Right lobe of liver (tissue), 6 donors: ENCODE results near the gene EFR3B. TPM values are rescaled to one million over a fixed set of nuclear protein-coding genes. Genes with fewer than 3 reads are reported as not detected.
A peak's percentile ranks its signal among the peaks of the same experiment; 100 is the strongest.
"Not testable (repeated sequence)": the region's sequence is repeated elsewhere in the genome, so short reads cannot be mapped to it uniquely, and the experiment has no call there.

Experiments
- ATAC-seq, 4 donors: fragments of 200-7000 bp; cut with Tn5 transposase; one replicate each; pipeline ENCODE4 v1.9.1; 2020; ENCODE audit warnings: mild to moderate bottlenecking in 4 of 4, moderate library complexity in 4 of 4
- DNase-seq, 3 donors: peaks; one replicate each; pipeline ENCODE4 v3.0.0-alpha.2; 2020
- H3K27ac ChIP-seq, 3 donors: fragments of 200-600 bp; one replicate each; pipeline ENCODE4 v1.8.0; 2022
- H3K27me3 ChIP-seq, 2 donors: fragments of 200-600 bp; one replicate each; pipeline ENCODE4 v1.8.0; 2022
- H3K36me3 ChIP-seq, 4 donors: fragments of 200-600 bp; sonication (generic) in 1 of 4; one replicate each; pipeline versions ENCODE4 v1.5.1 to v1.8.0; 2017 to 2022; ENCODE audit warnings: control low read depth in 1 of 4
- H3K4me1 ChIP-seq, 4 donors: fragments of 200-600 bp; sonication (generic) in 1 of 4; one replicate each; pipeline versions ENCODE4 v1.5.1 to v1.8.0; 2017 to 2022; ENCODE audit warnings: control low read depth in 1 of 4
- H3K4me3 ChIP-seq, 3 donors: fragments of 200-600 bp; one replicate each; pipeline ENCODE4 v1.8.0; 2022
- H3K9me3 ChIP-seq, 4 donors: fragments of 200-600 bp; sonication (generic) in 1 of 4; one replicate each; pipeline versions ENCODE4 v1.5.1 to v1.8.0; 2017 to 2022; ENCODE audit warnings: control low read depth in 1 of 4
- POLR2A ChIP-seq: fragments of 450-650 bp; IDR thresholded peaks from one replicate; pipeline ENCODE4 v1.6.1; 2017; ENCODE audit warnings: antibody characterized with exemption, mild to moderate bottlenecking
- WGBS: methylation state at CpG from one replicate; pipeline ENCODE4 v1.1.6; 2018; ENCODE audit warnings: low coverage, low lambda C conversion rate; ENCODE audit not compliant: insufficient coverage; ENCODE audit errors: missing lambda C conversion rate; 5-methylcytosine and 5-hydroxymethylcytosine counted together
- intact Hi-C, 2 donors: fragments of 100-400 bp; cut with DNase I; formaldehyde crosslinking; loops; one replicate each; pipeline versions ENCODE4 v1.11.2 to v1.14.1; 2022
- total RNA-seq, 6 experiments: library from RNA; depleted of rRNA in 2 of 6; stranded (reverse); fragments of >200 nt in 2 of 6; fragmentation: NEBNext Ultra II Directional in 3 of 6; extraction: Animal tissue kit (Norgen Biotek cat#: 25700) in 3 of 6; gene quantifications; one replicate each; pipeline versions ENCODE4 v1.1.0 to v1.2.4, GENCODE V29; 2016 to 2023
- TF ChIP-seq, protein P1 (sequence below), 4 donors: fragments of 200-600 bp in 3 of 4; fragments of 450-650 bp in 1 of 4; IDR thresholded peaks; one replicate each; pipeline versions ENCODE4 v1.5.1 to v1.8.0; 2016 to 2022; ENCODE audit warnings: antibody characterized with exemption in 4 of 4, mild to moderate bottlenecking in 2 of 4
- donor health status: DM: no; HTN: yes; CAD: no.
- donor health status: DM: no; HTN: no; CAD: no.
- donor health status: DM: no; HTN: no; CAD: no.
- donor health status: DM: no; HTN: yes; CAD: no.
- donor health status: DM: no; HTN: yes; CAD: no.

EFR3B gene
- total RNA-seq, 6 experiments from 2014 or later = 0.12 to 0.33 (median 0.16) TPM; not detected in 1

DNA sequence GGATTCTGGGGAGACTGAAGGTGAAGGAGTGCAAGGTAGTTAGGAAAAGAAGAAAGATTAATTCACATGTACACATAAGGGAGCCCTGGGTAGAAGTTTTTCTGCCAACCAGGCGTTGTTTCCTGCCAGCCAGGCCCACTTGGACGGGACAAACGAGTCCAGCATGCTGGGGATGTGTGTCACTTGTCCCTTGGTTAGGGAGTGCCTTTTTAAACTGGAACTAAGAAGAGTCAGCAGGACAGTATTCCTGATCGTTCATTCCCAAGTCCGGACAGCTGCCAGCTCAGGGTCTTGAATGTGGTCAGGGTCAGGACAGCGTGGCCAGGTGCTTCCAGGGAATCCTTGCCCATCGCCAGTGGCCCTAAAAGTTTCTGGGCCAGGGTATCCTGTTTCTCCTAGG lies 83.3 kb downstream of the EFR3B start:
- intact Hi-C loops = loop anchor here in 1 of 2 donors (10.0 kb wide), 1 partner anchor 140 kb away; no protein-coding TSS in a partner anchor
- Histone ChIP-seq H3K4me3 (no peak overlapping the region), H3K36me3 (no peaks in the 10 kb centered on the region), H3K27ac (no peak overlapping the region), H3K27me3 (no peaks in the 10 kb centered on the region), H3K9me3 (no peaks in the 10 kb centered on the region), H3K4me1 (no peaks in the 10 kb centered on the region)
- DNase-seq (no peak), ATAC-seq (no peak)
- WGBS = 72% methylated on average over 4 of the region's 7 CpGs
- TF ChIP-seq POLR2A = no peak

DNA sequence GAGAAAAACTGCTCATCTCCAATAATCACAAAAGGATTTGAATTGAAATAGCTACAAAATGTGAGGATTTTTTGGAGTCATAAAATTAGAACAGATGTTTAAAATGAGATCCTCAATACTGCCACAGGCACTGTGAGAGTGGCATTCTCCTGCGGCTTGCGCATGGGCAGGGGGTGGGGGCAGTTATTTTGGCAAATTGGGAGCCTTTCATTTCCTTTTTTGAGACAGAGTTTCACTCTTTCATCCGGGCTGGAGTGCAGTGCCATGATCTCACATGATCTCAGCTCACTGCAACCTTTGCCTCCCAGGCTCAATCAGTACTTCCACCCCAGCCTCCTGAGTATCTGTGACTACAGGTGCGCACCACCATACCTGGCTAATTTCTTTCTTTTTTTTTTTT lies 84.1 kb downstream of the EFR3B start:
- Histone ChIP-seq H3K36me3 (no peaks in the 10 kb centered on the region), H3K4me3 (no peak overlapping the region), H3K27ac (no peak overlapping the region), H3K9me3 (no peaks in the 10 kb centered on the region), H3K27me3 (no peaks in the 10 kb centered on the region), H3K4me1 (no peaks in the 10 kb centered on the region)
- 46% methylated on average over 4 of the region's 4 CpGs for WGBS
- TF ChIP-seq, protein P1, sequence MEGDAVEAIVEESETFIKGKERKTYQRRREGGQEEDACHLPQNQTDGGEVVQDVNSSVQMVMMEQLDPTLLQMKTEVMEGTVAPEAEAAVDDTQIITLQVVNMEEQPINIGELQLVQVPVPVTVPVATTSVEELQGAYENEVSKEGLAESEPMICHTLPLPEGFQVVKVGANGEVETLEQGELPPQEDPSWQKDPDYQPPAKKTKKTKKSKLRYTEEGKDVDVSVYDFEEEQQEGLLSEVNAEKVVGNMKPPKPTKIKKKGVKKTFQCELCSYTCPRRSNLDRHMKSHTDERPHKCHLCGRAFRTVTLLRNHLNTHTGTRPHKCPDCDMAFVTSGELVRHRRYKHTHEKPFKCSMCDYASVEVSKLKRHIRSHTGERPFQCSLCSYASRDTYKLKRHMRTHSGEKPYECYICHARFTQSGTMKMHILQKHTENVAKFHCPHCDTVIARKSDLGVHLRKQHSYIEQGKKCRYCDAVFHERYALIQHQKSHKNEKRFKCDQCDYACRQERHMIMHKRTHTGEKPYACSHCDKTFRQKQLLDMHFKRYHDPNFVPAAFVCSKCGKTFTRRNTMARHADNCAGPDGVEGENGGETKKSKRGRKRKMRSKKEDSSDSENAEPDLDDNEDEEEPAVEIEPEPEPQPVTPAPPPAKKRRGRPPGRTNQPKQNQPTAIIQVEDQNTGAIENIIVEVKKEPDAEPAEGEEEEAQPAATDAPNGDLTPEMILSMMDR (IDR thresholded peaks at IDR 0.05) = no peak
- no peak for TF ChIP-seq POLR2A
- ATAC-seq (no peak), DNase-seq (no peak)
- intact Hi-C loops = loop anchor here in 1 of 2 donors (10.0 kb wide), 1 partner anchor 141 kb away; no protein-coding TSS in a partner anchor

DNA sequence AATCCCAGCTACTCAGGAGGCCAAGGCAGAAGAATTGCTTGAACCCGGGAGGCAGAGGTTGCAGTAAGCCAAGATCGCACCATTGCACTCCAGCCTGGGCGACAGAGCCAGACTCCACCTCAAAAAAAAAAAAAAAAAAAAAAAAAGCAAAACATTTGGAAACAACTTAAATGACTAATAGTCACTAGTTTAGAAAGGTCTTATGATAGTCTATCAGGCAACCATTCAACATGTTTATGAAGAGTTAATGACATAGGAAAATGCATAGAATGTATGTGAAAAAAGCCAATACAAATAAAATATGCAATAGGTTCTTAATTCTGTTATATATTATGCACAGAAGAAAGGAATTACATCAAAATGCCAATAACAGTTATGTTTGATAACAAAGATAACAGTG lies 85.2 kb downstream of the EFR3B start:
- ATAC-seq, H3K36me3 ChIP-seq, H3K27ac ChIP-seq, DNase-seq, H3K27me3 ChIP-seq, H3K9me3 ChIP-seq, H3K4me1 ChIP-seq, H3K4me3 ChIP-seq: not testable (repeated sequence)
- WGBS = 90% methylated on average over 3 of the region's 3 CpGs
- intact Hi-C loops = loop anchor here in 1 of 2 donors (10.0 kb wide), 1 partner anchor 142 kb away; no protein-coding TSS in a partner anchor

DNA sequence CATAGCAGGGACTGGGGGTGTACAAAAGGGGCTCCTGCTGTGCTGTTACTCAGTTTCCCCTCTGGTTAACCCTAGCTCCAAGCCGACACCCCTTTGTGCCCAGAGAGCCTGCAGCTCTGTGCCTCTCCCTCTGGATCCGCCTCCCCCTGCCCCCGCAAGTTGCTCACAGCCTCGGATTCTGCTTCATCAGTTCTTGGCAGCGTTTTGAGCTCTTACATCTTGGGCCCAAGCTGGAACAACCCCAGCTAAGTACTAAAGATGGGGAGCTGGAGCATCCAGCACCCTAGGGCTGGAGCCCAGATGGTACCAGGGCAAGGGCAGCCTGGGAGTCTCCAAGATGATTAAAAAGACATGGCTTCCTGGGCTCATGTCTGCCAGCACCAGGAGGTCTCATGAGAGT lies 85.8 kb downstream of the EFR3B start:
- 21% methylated on average over 3 of the region's 5 CpGs for WGBS
- ATAC-seq (no peak), DNase-seq (peak in 1 of 3 donors; percentile 19)
- H3K4me3 ChIP-seq = no peak overlapping the region
- no peak overlapping the region for H3K27ac ChIP-seq
- TF ChIP-seq, protein P1 (IDR thresholded peaks at IDR 0.05) = no peak
- TF ChIP-seq POLR2A = no peak
- no peaks in the 10 kb centered on the region for H3K36me3 ChIP-seq
- H3K4me1 ChIP-seq = no peaks in the 10 kb centered on the region
- intact Hi-C loops = loop anchor here in 1 of 2 donors (10.0 kb wide), 1 partner anchor 143 kb away; no protein-coding TSS in a partner anchor
- no peaks in the 10 kb centered on the region for H3K9me3 ChIP-seq
- no peaks in the 10 kb centered on the region for H3K27me3 ChIP-seq

DNA sequence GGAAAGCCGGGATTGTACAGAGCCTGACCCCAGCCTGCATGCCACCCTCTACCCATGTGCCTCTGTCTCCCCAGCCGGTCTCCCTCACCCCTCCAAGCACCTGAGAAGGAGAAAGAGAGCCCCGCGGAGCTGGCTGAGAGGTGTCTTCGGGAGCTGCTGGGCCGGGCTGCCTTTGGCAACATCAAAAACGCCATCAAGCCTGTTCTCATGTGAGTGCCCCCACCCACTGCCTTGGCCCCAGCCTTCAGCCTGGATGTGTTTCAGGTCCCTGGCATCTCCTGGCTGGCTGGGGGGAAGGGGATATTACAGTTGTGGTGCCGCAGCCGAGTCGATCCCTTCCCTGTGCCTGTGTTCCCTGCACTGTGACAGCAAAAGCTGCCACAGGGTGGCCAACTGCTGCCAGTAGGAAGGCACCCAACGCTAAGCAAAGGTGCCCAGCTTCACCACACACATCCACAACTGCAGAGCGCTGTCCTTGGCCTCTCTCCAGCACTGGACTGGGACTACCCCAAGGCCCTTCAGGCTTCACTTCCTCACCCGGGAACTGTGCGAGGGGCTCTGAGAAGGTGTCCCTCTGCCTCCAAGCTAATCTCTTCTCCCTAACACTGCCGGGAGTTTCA lies 88.1 kb downstream of the EFR3B start:
- intact Hi-C loops = loop anchor here (10.0 kb wide), 1 partner anchor 145 kb away; no protein-coding TSS in a partner anchor
- H3K36me3 ChIP-seq = no peaks in the 10 kb centered on the region
- no peak overlapping the region for H3K27ac ChIP-seq
- H3K4me3 ChIP-seq = no peak overlapping the region
- peak in 1 of 3 donors; percentile 53 for DNase-seq
- ATAC-seq = no peak
- TF ChIP-seq, protein P1 (IDR thresholded peaks at IDR 0.05) = peak in 1 of 4 donors; percentile 4
- no peak for TF ChIP-seq POLR2A
- H3K4me1 ChIP-seq = no peaks in the 10 kb centered on the region
- H3K9me3 ChIP-seq = no peaks in the 10 kb centered on the region
- no peaks in the 10 kb centered on the region for H3K27me3 ChIP-seq
- WGBS = 62% methylated on average over 6 of the region's 15 CpGs
